H1 (cell line): ENCODE measurements around the gene CD244. TPM values are rescaled to one million over a fixed set of nuclear protein-coding genes. Genes with fewer than 3 reads are reported as not detected.

Experiments
- CTCF ChIA-PET: fragments of 300-600 bp; sonication (Branson Sonifier 250); formaldehyde crosslinking; loops from one replicate; lab custom pipeline; 2021; ENCODE audit not compliant: partially characterized antibody; lab: Charles Lee
- POLR2A ChIA-PET: fragments of 300-600 bp; sonication (Branson Sonifier 250); formaldehyde crosslinking; loops from one replicate; lab custom pipeline; 2021; ENCODE audit warnings: inconsistent platforms; ENCODE audit not compliant: partially characterized antibody; lab: Charles Lee
- DNase-seq, 2 experiments: peaks; one replicate each; pipeline versions ENCODE4 v3.0.0 to v3.0.0-alpha.2; 2010 to 2022; ENCODE audit warnings: low spot score in 2 of 2, low read depth in 1 of 2, mixed read lengths in 1 of 2
- FAIRE-seq: peaks from 2 replicates; lab custom pipeline; 2011; peaks lifted over from hg19 to GRCh38; lab: Jason Lieb, UNC
- H2AFZ ChIP-seq: 2 replicates; pipeline ENCODE4 v1.8.1; 2012; ENCODE audit warnings: low read length, inconsistent platforms
- H2AK5ac ChIP-seq: 2 replicates; pipeline ENCODE4 v1.6.1; 2013; ENCODE audit warnings: low read depth, low read length
- H2BK120ac ChIP-seq: replicated peaks from 2 replicates; pipeline ENCODE3; 2013; ENCODE audit warnings: low read depth, low read length, inconsistent platforms
- H2BK12ac ChIP-seq: 2 replicates; pipeline ENCODE4 v1.6.1; 2013; ENCODE audit warnings: low read depth, low read length
- H2BK15ac ChIP-seq: 2 replicates; pipeline ENCODE4 v1.6.1; 2013; ENCODE audit warnings: low read length
- H2BK20ac ChIP-seq: 2 replicates; pipeline ENCODE4 v1.6.1; 2013; ENCODE audit warnings: low read length
- H2BK5ac ChIP-seq: 2 replicates; pipeline ENCODE4 v1.6.1; 2013; ENCODE audit warnings: low read depth, low read length
- H3K14ac ChIP-seq: 2 replicates; pipeline ENCODE4 v1.6.1; 2013; ENCODE audit warnings: inconsistent platforms; ENCODE audit not compliant: insufficient read length
- H3K18ac ChIP-seq: 2 replicates; pipeline ENCODE4 v1.6.1; 2013; ENCODE audit warnings: low read length; ENCODE audit errors: extremely low read depth
- H3K23ac ChIP-seq: 2 replicates; pipeline ENCODE4 v1.6.1; 2013; ENCODE audit warnings: inconsistent platforms; ENCODE audit not compliant: insufficient read length
- H3K23me2 ChIP-seq: 2 replicates; pipeline ENCODE4 v1.6.1; 2013; ENCODE audit warnings: low read depth, low read length
- H3K27ac ChIP-seq: 2 replicates; pipeline ENCODE4 v1.6.1; 2011; ENCODE audit warnings: low read depth, low read length, inconsistent platforms
- H3K27me3 ChIP-seq, 4 experiments: replicated peaks in 1 of 4; 1 replicate in 1 of 4; 2 replicates in 3 of 4; pipeline versions ENCODE4 v1.6.1 to v1.8.1; 2011 to 2013; ENCODE audit warnings: low read length in 3 of 4, mild to moderate bottlenecking in 3 of 4, inconsistent platforms in 2 of 4, mixed read lengths in 2 of 4, moderate library complexity in 1 of 4; ENCODE audit not compliant: control insufficient read depth in 3 of 4, insufficient read depth in 3 of 4; ENCODE audit errors: extremely low read depth in 1 of 4
- H3K36me3 ChIP-seq, 4 experiments: 2 replicates each; pipeline versions ENCODE4 v1.6.1 to v1.8.1; 2011 to 2013; ENCODE audit warnings: mild to moderate bottlenecking in 4 of 4, low read length in 3 of 4, moderate library complexity in 2 of 4, control low read depth in 1 of 4, inconsistent platforms in 1 of 4; ENCODE audit not compliant: insufficient read depth in 4 of 4, control insufficient read depth in 2 of 4
- H3K4ac ChIP-seq: replicated peaks from 2 replicates; pipeline ENCODE3; 2013; ENCODE audit warnings: low read length, low read depth, mixed read lengths, inconsistent platforms; ENCODE audit not compliant: insufficient read length
- H3K4me1 ChIP-seq, 4 experiments: replicated peaks in 1 of 4; 1 replicate in 1 of 4; 2 replicates in 3 of 4; pipeline versions ENCODE4 v1.6.1 to v1.8.1; 2011 to 2013; ENCODE audit warnings: low read length in 3 of 4, inconsistent platforms in 2 of 4, mixed read lengths in 1 of 4; ENCODE audit not compliant: insufficient read depth in 4 of 4, control insufficient read depth in 3 of 4
- H3K4me2 ChIP-seq, 2 experiments: 2 replicates each; pipeline versions ENCODE4 v1.6.1 to v1.8.1; 2011 to 2013; ENCODE audit warnings: low read depth in 2 of 2, low read length in 2 of 2, control low read depth in 1 of 2, inconsistent platforms in 1 of 2, mild to moderate bottlenecking in 1 of 2; ENCODE audit not compliant: insufficient read depth in 1 of 2
- H3K4me3 ChIP-seq, 4 experiments: fragments of 200-600, 300-600 bp in 1 of 4; sonication (generic), shearing (Covaris generic), sonication (Bioruptor Twin) in 1 of 4; 2 replicates each; pipeline versions ENCODE4 v1.5.1 to v1.8.1; 2011 to 2016; ENCODE audit warnings: low read length in 4 of 4, low read depth in 3 of 4, control low read depth in 2 of 4, inconsistent platforms in 2 of 4, mild to moderate bottlenecking in 2 of 4, mixed read lengths in 1 of 4, moderate library complexity in 1 of 4; ENCODE audit not compliant: insufficient read depth in 2 of 4; ENCODE audit errors: extremely low read depth in 1 of 4
- H3K56ac ChIP-seq: replicated peaks from 2 replicates; pipeline ENCODE3; 2013; ENCODE audit warnings: low read depth, mild to moderate bottlenecking, mixed read lengths, low read length, inconsistent platforms; ENCODE audit not compliant: insufficient read length
- H3K79me1 ChIP-seq: 2 replicates; pipeline ENCODE4 v1.6.1; 2013; ENCODE audit warnings: low read depth, low read length, control low read depth
- H3K79me2 ChIP-seq, 2 experiments: 2 replicates each; pipeline versions ENCODE4 v1.6.1 to v1.8.1; 2012 to 2013; ENCODE audit warnings: low read length in 2 of 2, mild to moderate bottlenecking in 2 of 2, inconsistent platforms in 1 of 2; ENCODE audit not compliant: insufficient read depth in 2 of 2, control insufficient read depth in 1 of 2
- H3K9ac ChIP-seq, 4 experiments: replicated peaks in 1 of 4; 1 replicate in 1 of 4; 2 replicates in 3 of 4; pipeline versions ENCODE4 v1.6.1 to v1.8.1; 2011 to 2013; ENCODE audit warnings: low read depth in 3 of 4, low read length in 3 of 4, control low read depth in 2 of 4, mild to moderate bottlenecking in 2 of 4, moderate library complexity in 2 of 4, inconsistent platforms in 1 of 4; ENCODE audit errors: extremely low read depth in 1 of 4
- H3K9me3 ChIP-seq, 2 experiments: 2 replicates each; pipeline versions ENCODE4 v1.6.1 to v1.8.1; 2012 to 2013; ENCODE audit warnings: mild to moderate bottlenecking in 2 of 2, moderate library complexity in 2 of 2, control low read depth in 1 of 2, inconsistent platforms in 1 of 2, low read depth in 1 of 2, low read length in 1 of 2, mixed read lengths in 1 of 2; ENCODE audit not compliant: insufficient read depth in 2 of 2
- H4K20me1 ChIP-seq, 2 experiments: replicated peaks in 1 of 2; 2 replicates each; pipeline versions ENCODE3 to v1.8.1; 2011 to 2013; ENCODE audit warnings: inconsistent platforms in 2 of 2, low read length in 2 of 2, mild to moderate bottlenecking in 1 of 2; ENCODE audit not compliant: insufficient read depth in 2 of 2, control insufficient read depth in 1 of 2
- H4K5ac ChIP-seq: 2 replicates; pipeline ENCODE4 v1.6.1; 2013; ENCODE audit warnings: low read length, low read depth, mixed read lengths, inconsistent platforms; ENCODE audit not compliant: insufficient read length
- H4K8ac ChIP-seq: 2 replicates; pipeline ENCODE4 v1.8.0; 2013; ENCODE audit warnings: mild to moderate bottlenecking, moderate library complexity, low read length, inconsistent platforms; ENCODE audit not compliant: insufficient read depth; ENCODE audit errors: extremely low read depth
- H4K91ac ChIP-seq: replicated peaks from 2 replicates; pipeline ENCODE3; 2013; ENCODE audit warnings: low read length, mixed read lengths, inconsistent platforms; ENCODE audit not compliant: insufficient read length
- CEBPB ChIP-seq: IDR thresholded peaks from 2 replicates; pipeline ENCODE4 v1.6.1; 2012; ENCODE audit warnings: low read depth, low read length
- JUN ChIP-seq: IDR thresholded peaks from 2 replicates; pipeline ENCODE4 v1.6.1; 2011; ENCODE audit warnings: low read depth, mild to moderate bottlenecking, improper control_type of control experiment, low read length
- WGBS, 2 experiments: shearing (Covaris generic) in 1 of 2; methylation state at CpG; one replicate each; pipeline versions ENCODE4 v1.1.6 to v1.1.7; 2013 to 2015; ENCODE audit warnings: low lambda C conversion rate in 2 of 2, mixed read lengths in 2 of 2, inconsistent platforms in 1 of 2, low coverage in 1 of 2, missing lambda C conversion rate in 1 of 2; ENCODE audit not compliant: insufficient replicate concordance in 2 of 2, insufficient coverage in 1 of 2, insufficient read length in 1 of 2; ENCODE audit errors: extremely low coverage in 1 of 2, missing lambda C conversion rate in 1 of 2; 5-methylcytosine and 5-hydroxymethylcytosine counted together
- polyA plus RNA-seq, 7 experiments: library from polyadenylated mRNA; depleted of rRNA in 3 of 7; stranded (reverse) in 5 of 7; unstranded in 2 of 7; fragments of >200 nt in 5 of 7; fragments of 200-250 nt in 2 of 7; gene quantifications; 1 replicate in 5 of 7; 2 replicates in 1 of 7; 4 replicates in 1 of 7; pipeline versions ENCODE4 v1.2.1 to v1.2.3, GENCODE V29; 2011 to 2013; ENCODE audit warnings: missing spikeins in 2 of 7, mixed read lengths in 2 of 7
- total RNA-seq: library from RNA; stranded (reverse); fragmentation: NEBNext Ultra II Directional; extraction: Animal tissue kit (Norgen Biotek cat#: 25700); gene quantifications from 2 replicates; pipeline ENCODE4 v1.2.1, GENCODE V29; 2021

CD244 gene
- total and polyA plus RNA-seq, 2 of the 8 experiments (the other 6 are each of a cell fraction or from before 2014, with no cell fraction given) = not detected

DNA sequence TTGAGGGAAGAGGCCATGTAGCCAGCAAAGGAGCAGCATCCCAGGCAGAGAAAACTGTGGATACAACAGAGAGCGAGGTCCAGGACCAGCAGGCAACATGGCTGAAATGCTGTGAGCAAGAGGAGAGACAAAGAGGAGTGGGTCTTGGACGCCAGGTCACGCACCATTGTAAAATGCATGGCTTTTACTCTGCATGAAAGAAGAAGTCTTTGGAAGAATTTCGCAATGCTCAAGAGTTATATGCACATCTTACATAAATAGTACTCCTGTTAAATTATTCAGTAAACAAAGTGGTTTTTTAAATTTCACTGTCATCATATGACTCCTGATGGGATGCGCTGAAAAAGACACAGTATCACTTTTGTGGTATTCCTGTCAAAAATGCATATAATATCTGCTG, 3.5 kb downstream of the CD244 start:
- H3K79me2 ChIP-seq = no peaks in the 10 kb centered on the region
- H2BK15ac ChIP-seq = no peak overlapping the region
- 88% methylated on average over 5 of the region's 5 CpGs; no CpG with 5 or more reads in 1 of the 2 experiments for whole genome bisulfite sequencing, 2 experiments
- FAIRE-seq (no peak), DNase-seq (no peak)
- no peaks in the 10 kb centered on the region for H4K20me1 ChIP-seq
- H3K23ac ChIP-seq = no peak overlapping the region
- H4K8ac ChIP-seq = no peak overlapping the region
- H3K36me3 ChIP-seq = no peaks in the 10 kb centered on the region
- no peak overlapping the region for H4K5ac ChIP-seq
- no peaks in the 10 kb centered on the region for H3K9me3 ChIP-seq
- no peak overlapping the region for H3K4ac ChIP-seq
- no peak overlapping the region for H3K14ac ChIP-seq
- H3K56ac ChIP-seq = no peak overlapping the region
- no peak overlapping the region for H2BK5ac ChIP-seq
- no peak overlapping the region for H3K4me3 ChIP-seq
- no peak overlapping the region for H2BK20ac ChIP-seq
- H3K27ac ChIP-seq = no peak overlapping the region
- no peaks in the 10 kb centered on the region for H3K27me3 ChIP-seq
- H3K4me2 ChIP-seq = no peak overlapping the region
- H4K91ac ChIP-seq = no peak overlapping the region
- no peak overlapping the region for H2AFZ ChIP-seq
- TF ChIP-seq JUN = no peak
- peak; percentile 46; the same call in 1 of the 2 replicates for TF ChIP-seq CEBPB
- H3K4me1 ChIP-seq = peaks cover 0 to 2% (median 0%) of the 10 kb centered on the region in 4 experiments; a peak in 1 of 7 replicates
- no peak overlapping the region for H2BK12ac ChIP-seq
- CTCF ChIA-PET = interaction anchor here (0.6 to 2.1 kb wide), 6 partner anchors 9 to 131 kb away, joined by 3 to 6 read pairs (median 4); partner anchors contain the start of gene ITLN2
- POLR2A ChIA-PET = no interaction called here
- no peak overlapping the region for H3K9ac ChIP-seq
- H2BK120ac ChIP-seq = no peak overlapping the region
- no peak overlapping the region for H2AK5ac ChIP-seq
- no peaks in the 10 kb centered on the region for H3K23me2 ChIP-seq
- no peak overlapping the region for H3K18ac ChIP-seq
- H3K79me1 ChIP-seq = no peaks in the 10 kb centered on the region; the same call in 1 of the 2 replicates
